ENCODE data around the gene ACTN4.
"Not testable (repeated sequence)": the region's sequence is repeated elsewhere in the genome, so short reads cannot be mapped to it uniquely, and the experiment has no call there.

Gene ACTN4

DNA sequence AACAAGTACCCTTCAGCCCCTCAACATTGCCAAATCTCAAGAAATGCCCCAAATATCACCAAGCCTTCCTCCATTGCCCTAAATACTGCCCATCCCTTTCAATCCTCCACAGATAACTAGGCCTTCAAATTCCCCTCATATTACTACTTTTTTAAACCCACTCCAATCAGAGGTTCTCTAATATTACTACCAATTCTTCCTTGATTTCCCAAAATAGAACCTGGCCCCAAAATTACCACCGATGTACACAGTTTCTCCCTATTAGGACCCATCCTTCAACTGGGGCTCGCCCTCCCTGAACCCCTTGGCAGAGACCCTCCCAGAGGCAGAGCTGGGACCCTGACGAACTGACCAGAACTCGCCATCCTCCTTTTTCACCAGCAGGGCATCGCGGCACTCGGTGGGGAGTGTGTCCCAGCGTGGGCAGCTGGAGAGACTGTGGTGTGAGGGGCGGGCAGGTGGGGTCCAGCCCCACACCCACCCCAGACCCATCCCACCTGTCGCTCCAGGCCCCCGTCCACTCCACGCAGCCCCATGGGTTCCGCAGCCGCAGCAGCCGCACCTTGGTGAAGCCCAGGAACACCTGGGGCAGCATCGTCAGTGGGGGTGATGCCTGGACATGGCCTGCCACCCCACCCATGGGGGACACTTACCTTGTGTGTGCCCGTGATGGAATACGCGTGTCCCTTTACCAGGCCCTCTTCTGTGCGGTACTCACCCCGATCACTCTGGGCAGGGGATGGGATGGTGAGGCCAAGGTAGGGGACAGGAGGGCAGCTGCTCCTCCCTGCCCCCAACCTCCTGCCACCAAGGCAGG, 90.7 kb downstream of the ACTN4 start:
- DNase-seq (ENCODE audit: low spot score) = no peak

DNA sequence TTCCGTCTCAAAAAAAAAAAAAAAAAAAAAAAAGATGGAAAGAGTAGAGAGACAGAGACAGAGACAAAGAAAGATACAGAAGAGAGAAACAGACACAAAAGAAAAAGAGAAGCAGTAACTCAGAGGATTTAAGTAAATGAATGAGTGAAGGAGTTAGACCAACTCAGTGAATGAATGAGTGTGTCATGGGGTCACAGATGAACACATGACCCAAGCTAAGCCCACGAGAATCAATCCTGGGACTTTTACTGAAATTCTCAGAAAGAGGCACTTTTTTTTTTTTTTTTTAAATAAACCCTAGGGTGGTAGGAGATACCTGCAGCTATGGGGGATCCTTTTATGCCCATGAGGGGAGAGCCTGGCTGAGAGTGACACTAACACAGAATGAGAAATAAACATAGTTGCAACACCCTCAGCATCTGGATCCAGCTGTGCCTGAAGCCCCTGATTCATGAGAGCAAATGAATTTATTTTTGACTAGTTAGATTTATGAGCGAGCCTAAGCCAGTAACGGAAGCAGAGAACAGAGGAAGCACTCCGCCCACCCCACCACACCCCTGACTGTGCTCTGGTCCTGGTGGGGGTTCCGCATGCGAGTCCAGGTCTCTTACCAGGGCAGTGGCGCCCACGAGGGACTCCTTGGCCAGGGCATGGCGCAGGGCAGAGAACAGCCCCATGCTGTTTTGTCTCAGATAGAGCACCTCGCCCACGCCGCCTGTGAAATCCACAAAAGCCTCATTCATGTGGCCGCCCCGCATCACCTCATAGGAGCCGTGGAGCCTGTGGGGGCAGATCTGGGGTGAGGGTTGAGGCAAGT, 92.2 kb downstream of the ACTN4 start:
- no peak for DNase-seq (ENCODE audit: low spot score)

DNA sequence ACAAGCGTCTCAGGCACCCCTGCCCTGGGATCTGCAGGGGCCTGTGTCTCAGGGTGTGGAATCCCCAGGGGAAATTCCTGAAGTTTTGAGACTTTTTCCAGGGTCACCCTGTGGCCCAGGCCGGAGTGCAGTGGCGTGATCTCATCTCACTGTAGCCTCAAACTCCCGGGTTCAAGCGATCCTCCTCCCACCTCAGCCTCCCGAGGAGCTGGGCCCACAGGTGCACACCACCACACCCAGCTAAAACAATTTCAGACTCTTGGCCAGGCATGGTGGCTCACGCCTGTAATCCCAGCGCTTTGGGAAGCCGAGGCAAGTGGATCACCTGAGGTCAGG, 92.8 kb downstream of the ACTN4 start:
- no peak for DNase-seq (ENCODE audit: low spot score)

DNA sequence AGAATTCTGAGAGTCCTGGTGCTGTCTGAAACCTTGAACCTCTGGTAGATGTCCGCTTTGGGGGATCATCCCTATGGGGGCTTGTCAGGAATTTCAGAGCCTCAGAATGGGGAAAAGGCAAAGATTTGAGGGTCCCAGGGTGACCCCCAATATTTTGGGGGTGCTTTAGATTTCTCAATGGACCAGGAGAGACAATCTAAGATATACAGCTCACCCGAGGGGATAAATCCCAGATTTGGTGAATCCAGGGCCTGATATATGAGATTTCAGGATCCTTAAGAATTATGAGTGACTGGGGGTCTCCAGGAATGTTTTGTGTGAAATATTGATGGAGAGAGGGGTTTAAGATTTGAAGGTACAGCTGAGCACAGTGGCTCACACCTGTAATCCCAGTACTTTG, 93.5 kb downstream of the ACTN4 start:
- no peak for DNase-seq (ENCODE audit: low spot score)

DNA sequence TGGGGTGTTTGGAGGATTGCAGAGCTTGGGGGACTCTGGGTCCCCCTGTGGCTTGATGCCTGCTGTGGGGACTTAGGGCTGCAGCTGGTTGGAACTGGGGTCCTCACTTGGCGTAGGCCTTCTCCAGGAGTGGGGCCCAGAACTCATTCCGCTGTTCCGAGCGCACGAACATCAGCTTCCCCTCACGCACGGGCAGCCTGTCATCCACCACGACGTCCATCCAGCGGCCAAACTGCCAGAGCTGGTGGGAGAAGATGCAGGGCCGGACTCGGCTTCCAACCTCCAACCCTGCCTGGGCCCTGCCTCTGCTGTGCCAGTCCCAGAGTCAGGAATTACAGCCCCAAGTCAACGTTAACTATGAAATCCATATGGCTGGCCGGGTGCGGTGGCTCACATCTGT, 94.2 kb downstream of the ACTN4 start:
- DNase-seq (ENCODE audit: low spot score) = no peak

DNA sequence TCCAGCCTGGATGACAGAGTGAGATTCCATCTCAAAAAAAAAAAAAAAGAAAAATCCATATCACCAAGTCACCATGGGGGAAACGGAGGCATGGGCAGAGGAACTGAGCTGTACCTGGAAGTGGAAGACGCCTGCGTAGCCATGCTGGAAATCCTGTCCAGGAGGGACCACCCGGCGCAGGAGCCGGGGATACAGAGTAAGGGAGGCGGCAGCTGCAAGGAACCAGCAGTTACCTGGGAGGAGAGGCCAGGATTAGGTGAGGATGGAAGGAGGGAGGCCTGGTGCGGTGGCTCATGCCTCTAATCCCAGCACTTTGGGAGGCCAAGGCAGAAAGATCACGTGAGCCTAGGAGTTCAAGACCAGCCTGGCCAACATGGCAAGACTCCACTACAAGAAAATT, 94.8 kb downstream of the ACTN4 start:
- DNase-seq (ENCODE audit: low spot score) = no peak

DNA sequence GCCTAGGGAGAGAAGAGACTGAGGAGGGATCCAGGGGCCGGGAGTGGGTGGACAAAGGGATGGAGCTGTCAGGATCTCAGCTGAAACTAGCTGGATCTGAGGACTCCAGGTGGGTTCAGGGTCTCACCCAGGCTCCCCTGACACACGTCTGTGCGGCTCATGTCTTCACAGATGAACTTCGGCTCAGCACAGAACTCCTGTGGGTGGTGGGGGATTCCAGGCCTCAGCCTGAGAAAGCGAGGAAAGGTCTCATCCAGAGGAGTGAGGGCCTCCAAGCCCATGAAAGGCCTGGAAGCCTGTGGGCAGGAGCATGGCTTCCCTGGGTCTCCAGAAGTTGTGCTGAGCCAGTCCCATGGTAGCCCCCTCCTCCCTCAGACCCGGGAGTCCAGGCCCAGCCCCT, 95.5 kb downstream of the ACTN4 start:
- no peak for DNase-seq (ENCODE audit: low spot score)

DNA sequence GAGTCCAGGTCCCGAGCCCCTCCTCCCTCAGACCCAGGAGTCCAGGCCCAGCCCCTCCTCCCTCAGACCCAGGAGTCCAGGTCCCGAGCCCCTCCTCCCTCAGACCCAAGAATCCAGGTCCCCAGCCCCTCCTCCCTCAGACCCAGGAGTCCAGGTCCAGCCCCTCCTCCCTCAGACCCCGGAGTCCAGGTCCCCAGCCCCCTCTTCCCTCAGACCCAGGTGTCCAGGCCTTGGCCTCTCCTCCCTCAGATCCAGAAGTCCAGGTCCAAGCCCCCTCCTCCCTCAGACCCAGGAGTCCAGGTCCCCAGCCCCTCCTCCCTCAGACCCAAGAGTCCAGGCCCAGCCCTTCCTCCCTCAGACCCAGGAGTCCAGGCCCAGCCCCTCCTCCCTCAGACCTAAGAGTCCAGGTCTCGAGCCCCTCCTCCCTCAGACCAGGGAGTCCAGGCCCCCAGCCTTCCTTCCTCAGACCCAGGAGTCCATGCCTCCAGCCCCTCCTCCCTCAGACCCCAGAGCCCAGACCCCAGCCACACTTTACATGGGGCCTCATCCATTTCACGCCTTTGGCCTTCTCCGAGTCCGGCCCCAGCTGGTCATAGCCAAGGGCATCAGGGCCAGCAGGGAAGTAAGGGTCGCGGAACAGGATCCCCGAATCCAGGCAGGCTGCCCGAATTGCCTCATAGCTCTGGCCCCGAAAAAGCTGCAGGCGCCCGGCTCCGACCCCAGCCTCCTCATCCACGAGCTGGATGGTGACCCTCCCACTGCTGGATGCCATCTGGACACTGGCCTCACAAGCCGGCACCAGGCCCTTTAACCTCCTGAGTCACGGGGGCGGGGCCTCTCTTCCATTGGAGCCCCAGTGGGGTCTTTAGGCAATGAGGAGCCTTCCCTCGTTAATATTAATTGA, 96.2 kb downstream of the ACTN4 start:
- DNase-seq (ENCODE audit: low spot score) = no peak

DNA sequence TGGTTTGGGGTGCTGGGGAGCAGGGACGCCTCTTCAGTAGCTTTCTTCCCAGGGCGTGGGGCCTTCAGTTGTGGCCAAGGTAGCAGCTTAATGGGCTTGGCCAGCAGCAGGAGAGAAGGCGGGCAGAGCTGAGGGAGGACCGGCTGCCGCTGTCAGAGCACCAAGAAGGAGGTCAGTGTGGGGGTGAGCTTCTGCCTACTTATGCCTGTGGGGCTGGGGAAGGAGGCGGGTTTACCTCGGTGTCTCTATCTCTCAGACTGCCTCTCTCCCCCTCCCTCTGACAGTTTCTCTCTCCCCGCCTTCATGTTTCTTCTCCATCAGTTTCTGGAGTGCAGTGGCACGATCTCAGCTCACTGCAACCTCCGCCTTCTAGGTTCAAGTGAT, 96.8 kb downstream of the ACTN4 start, which contains the start of gene CAPN12:
CAPN12 (minus strand) TSS at position 177 of the 384 bp plus-strand sequence. CDS start 309 bp downstream, outside the sequence.
- DNase-seq (ENCODE audit: low spot score) = no peak

DNA sequence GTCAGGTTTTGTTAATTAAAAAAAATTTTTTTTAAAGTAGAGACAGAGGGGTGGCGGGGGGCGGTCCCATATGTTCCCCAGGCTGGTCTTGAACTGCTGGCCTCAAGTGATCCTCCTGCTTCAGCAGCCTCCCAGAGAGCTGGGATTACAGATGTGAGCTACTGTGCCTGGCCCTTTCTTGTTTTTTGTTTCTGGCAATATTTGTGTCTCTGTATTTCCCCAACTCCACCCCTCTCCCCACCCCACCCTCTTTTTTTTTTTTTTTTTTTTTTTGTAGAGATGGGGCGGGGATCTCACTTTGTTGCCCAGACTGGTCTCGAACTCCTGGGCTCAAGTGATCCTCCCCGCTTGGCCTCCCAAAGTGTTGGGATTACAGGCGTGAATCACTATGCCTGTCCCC, 97.4 kb downstream of the ACTN4 start:
- DNase-seq (ENCODE audit: low spot score) = no peak

DNA sequence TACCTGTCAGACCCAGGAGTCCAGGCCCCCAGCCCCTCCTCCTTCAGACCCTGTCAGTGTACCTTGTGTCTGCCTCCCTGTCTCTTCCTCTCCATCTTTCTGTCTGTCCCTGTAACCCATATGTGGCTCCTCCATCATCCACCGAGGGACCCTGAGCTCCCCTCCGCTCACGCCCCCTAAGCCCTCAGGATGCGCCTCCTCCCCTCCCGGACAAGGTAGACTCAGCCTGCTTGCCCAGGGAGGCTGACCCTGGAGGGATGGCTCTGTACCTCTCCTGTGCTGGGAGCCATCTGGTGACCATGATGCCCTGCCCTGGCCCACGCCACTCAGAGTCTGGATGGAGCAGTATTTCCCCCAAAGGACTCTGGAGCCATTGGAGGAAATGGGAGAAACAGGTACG, 97.9 kb downstream of the ACTN4 start:
- no peak for DNase-seq (ENCODE audit: low spot score)

DNA sequence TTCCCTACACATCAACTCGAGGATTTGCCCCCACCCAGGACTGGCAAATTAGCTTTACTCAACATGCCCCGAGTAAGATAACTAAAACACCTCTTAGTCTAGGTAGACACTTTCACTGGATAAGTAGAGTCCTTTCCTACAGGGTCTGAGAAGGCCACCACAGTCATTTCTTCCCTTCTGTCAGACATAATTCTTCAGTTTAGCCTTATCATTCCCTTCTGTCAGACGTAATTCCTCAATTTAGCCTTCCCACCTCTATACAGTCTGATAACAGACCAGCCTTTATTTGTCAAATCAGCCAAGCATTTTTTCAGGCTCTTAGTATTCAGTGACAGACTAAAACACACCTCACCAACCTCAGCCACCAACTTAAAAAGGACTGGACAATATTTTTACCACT, 106.3 kb downstream of the ACTN4 start:
- DNase-seq (ENCODE audit: low spot score) = not testable (repeated sequence)

DNA sequence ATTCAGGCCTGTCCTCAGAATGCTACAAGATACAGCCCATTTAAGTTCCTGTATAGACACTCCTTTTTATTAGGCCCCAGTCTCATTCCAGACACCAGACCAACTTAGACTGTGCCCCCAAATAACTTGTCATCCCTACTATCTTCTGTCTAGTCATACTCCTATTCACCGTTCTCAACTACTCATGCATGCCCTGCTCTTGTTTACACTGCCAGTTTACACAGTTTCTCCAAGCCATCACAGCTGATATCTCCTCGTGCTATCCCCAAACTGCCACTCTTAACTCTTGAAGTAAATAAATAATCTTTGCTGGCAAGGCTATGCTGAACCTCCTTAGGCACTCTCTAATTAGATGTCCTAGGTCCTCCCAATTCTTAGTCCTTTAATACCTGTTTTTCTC, 106.7 kb downstream of the ACTN4 start:
- DNase-seq (ENCODE audit: low spot score) = not testable (repeated sequence)

DNA sequence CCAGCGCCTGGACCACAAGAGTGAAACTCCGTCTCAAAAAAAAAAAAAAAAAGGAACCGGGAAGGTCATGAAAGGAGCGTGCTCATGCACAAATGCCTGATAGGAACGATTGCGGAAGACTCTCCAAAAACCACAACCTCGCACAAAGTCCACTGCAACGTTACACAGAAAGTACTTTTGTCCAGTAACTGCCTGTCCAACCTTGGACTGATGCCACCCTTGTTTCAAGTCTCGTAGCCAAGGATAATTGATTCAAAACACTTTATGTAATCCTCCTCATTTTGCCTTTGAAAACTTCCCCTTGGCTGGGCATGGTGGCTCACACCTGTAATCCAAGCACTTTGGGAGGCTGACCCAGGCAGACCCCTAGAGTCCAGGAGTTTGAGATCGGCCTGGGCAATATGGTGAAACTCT, 112.1 kb downstream of the ACTN4 start:
- no peak for DNase-seq (ENCODE audit: low spot score)

DNA sequence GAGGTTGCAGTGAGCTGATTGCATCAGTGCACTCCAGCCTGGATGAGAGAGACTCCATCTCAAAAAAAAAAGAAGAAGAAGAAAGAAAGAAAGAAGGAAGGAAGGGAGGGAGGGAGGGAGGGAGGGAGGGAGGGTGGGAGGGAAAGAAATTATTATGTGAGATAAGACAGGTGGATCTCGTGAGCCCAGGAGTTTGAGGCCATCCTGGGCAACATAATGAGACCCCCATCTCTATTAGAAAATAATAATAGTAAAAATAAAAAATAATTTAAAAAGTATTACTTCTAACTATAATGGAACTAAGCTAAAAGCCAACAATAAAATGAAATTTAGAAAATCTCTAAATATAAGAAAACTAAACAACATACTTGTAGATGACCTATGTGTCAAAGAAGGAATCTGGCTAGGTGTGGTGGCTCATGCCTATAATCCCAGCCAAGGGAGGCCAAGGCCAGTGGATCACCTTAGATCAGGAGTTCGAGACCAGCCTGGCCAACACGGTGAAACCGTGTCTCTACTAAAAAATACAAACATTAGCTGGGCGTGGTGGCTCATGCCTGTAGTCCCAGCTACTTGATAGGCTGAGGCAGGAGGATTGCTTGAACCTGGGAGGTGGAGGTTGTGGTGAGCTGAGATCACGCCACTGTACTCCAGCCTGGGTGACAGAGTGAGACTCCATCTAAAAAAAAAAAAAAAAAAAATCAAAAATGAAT, 113.5 kb downstream of the ACTN4 start:
- DNase-seq (ENCODE audit: low spot score) = not testable (repeated sequence)

DNA sequence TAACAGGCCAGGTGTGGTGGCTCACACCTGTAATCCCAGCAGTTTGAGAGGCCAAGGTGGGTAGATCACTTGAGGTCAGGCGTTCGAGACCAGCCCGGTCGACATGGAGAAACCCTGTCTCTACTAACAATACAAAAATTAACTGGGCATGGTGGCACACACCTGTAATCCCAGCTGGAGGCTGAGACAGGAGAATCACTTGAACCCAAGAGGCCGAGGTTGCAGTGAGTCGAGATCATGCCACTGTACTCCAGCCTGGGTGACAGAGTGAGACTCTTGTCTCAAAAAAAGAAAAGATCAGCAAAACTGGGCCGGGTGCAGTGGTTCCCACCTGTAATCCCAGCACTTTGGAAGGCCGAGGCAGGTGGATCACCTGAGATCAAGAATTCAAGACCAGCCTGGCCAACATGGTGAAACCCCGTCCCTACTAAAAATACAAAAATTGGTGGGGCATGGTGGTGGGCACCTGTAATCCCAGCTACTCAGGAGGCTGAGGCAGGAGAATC, 114.5 kb downstream of the ACTN4 start:
- not testable (repeated sequence) for DNase-seq (ENCODE audit: low spot score)

DNA sequence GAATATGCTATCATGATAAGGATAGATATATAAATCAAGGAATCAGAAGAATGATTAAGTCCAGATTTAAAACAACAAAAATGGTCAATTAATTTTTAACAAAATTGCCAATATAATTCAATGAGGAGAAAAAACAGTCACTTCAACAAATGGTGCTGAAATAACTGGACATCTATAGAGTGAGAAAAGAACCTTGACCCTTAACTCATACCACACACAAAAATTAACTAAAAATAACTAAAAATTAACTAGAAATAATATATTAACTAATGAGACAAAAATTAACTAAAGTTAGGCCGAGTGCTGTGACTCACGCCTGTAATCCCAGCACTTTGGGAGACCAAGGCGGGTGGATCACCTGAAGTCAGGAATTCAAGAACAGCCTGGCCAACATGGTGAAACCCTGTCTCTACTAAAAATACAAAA, 116.4 kb downstream of the ACTN4 start:
- no peak for DNase-seq (ENCODE audit: low spot score)

DNA sequence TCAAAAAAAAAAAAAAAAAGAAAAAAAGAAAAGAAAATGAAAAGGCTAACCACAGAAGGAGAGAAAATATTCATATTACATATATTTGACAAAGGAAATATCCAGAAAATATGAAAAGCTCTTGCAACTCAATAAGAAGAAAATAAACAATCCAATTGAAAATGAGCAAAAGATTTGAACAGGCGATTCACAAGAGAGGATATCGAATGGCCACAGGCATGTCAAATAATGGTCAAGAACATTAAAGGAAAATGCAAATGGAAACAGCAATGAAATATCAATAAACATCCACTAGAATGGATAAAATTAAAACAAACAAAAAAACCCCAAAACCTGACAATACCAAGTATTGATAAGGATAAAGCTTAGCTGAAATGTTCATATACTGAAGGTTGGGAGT, 117.8 kb downstream of the ACTN4 start:
- no peak for DNase-seq (ENCODE audit: low spot score)

DNA sequence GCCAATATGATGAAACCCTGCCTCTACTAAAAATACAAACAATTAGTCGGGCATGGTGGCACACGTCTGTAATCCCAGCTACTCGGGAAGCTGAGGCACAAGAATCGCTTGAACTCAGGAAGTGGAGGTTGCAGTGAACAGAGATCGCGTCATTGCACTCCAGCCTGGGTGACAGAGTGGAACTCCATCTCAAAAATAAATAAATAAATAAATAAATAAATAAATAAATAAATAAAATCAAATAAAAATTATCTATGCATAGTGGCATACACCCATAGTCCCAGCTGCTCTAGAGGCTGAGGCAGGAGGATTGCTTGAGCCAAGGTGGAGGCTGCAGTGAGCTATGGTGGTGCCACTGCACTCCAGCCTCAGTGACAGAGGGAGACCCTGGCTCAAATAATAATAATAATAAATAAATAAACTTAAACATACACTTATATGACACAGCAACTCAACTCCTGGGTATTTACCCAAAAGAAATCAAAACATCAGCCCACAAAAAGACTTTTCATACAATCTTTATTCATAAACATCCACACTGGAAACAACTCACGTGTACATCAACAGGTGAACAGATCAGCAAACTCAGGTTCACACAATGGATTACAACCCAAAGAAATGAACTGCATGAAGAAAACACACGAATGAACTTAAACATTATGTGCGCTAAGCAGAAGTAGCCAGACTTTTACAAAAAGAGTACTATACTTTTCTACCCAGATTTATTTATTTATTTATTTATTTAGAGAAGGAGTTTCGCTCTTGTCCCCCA, 119.0 kb downstream of the ACTN4 start:
- no peak for DNase-seq (ENCODE audit: low spot score)

DNA sequence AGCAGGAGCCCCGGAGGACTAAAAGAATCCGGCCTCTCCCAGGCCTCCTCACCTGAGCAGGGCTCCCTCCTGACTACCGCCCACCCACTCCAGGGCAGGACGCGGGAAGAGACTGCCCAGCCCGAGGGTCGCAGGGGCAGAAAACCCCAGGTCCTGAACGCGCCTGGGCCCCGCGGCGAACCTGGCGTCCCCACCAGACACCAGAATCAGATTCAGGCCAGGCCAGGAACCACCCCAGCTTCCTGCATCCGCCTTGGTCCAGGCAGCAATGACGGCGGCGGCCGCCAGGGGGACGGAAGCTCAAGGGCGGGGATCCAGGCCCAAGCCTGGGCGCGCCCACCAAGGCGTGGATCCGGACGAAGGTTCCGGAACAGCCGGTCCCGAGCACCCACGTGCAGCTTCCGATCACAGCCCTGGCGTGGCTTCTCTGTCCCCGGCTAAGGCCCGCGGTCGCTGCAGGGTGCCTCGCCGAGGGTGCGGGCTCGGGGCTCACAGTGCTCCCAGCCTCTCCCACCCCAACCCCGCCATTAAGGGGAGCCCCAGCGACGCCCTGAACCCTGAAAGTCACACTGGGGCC, 122.3 kb downstream of the ACTN4 start:
- DNase-seq (ENCODE audit: low spot score) = no peak
